Measurements from ENCODE around the gene KLF5.

The KLF5 gene

DNA sequence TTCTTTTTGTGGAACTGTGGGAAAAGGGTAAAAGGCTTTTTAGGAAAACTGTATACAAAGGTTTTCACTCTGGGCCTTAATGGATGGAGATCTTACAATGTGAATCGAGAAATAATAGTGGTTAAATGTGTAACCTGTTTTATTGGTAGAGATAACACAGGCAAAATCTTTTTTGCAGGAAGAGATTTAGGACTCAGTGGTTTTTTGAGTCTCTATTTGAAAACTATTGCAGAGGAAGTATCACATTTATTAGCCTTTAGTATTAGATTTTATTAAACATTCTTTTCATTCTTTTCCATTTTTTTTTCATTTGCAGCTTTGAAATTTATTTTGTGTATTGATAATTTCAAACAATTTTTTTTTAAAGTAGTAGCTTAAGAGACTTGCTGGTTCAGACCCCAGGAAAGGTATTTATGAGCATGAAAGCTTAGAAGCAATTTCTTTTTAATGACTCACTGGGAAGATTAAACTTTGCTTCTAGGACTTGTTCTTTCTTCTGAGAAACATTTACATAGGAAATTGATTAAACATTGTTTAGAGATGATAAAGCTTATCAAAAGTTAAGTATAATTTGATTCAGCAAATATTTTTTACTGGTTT, 10.5 kb downstream of the KLF5 start:
- TF ChIP-seq, protein P1, sequence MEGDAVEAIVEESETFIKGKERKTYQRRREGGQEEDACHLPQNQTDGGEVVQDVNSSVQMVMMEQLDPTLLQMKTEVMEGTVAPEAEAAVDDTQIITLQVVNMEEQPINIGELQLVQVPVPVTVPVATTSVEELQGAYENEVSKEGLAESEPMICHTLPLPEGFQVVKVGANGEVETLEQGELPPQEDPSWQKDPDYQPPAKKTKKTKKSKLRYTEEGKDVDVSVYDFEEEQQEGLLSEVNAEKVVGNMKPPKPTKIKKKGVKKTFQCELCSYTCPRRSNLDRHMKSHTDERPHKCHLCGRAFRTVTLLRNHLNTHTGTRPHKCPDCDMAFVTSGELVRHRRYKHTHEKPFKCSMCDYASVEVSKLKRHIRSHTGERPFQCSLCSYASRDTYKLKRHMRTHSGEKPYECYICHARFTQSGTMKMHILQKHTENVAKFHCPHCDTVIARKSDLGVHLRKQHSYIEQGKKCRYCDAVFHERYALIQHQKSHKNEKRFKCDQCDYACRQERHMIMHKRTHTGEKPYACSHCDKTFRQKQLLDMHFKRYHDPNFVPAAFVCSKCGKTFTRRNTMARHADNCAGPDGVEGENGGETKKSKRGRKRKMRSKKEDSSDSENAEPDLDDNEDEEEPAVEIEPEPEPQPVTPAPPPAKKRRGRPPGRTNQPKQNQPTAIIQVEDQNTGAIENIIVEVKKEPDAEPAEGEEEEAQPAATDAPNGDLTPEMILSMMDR (conservative IDR thresholded peaks at IDR 0.05): no peak
- no peak for TF ChIP-seq ZFX (IDR thresholded peaks at IDR 0.05)

DNA sequence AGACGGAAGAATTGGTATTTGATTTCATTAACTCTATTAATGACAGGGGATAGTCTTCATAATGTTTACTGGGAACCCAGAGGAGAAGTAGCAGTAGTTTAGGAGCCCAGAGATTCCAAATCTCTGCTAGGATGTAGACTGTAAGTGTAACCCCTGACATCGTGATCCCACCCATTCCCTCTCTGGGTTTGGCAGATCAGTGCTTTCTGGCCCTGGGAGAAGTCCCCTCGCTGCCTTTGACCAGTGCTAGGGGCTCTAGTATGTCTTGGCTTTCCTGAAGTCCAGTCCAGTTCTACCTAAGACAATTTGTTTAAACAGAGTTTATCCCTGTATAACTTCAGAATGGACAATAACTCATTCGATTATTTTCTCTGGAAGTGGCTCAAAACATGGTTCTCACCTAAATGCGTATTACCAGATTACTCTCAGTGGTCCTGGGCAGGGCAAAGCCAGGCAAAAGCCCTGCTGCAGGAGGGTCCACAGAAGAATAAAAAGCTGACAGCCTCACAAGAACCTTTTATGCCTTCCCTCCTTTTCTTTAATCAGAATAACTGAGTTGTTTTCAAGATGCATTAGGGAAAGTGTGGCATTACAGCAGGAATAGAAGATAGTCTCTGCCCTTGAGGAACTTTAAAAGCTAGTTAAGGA, 11.8 kb downstream of the KLF5 start:
- TF ChIP-seq ZFX (IDR thresholded peaks at IDR 0.05): no peak
- TF ChIP-seq, protein P1 (conservative IDR thresholded peaks at IDR 0.05): no peak
- H3K27ac ChIP-seq: no peak overlapping the region

More for the DNA sequence above, 10.5 kb downstream of the KLF5 start:
- H3K27ac ChIP-seq: no peak overlapping the region

DNA sequence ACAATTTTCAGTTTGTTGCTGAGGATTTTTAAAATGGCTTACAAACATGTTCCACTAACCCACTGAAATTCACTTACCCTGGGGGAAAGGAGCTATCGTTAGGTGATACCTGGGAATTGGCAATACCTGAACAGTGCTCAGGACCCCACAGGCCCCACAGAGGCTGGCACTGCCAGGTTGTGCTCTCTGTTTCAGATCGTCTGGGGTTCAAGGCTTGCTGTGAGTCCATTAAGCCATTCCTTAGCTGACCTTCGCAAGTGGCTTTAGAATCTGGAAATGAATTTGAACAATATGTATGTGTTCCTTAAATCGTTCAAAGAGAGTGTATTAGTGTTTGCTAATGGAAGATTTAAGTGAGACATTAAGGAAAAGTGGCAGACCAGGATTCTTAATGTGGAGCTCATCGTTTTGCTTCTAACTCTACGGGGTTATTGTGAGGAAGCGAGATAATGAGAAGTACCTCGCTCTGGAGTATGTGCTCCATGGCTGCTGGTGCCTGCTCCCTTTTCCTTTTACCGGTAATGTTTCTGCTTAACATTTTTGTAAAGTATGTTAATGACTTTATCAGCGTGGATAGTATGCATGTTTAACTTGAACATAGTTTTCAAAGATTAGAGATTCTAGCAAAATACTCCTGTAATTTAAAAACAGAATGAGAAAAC, 13.6 kb downstream of the KLF5 start:
- TF ChIP-seq, protein P1 (conservative IDR thresholded peaks at IDR 0.05): no peak
- no peak for TF ChIP-seq ZFX (IDR thresholded peaks at IDR 0.05)
- H3K27ac ChIP-seq: no peak overlapping the region

DNA sequence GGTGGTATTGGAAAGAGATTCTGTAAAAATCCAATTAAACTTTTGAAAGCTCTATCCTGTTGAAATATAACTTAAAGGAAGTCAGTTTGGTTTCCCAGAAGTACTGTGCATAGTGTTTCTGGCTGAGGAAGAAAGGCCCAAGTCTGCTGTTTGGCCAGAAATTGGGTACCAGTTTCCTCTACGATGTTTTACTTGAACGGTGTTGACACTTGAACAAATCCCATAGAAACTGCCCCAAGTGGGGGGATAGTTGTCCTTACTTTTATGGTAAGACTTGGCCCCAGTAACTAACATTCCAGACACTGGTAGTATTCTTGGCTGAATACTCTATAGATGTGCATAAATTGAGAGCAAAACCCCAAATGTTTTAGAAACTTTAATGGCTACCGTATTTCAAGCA, 14.2 kb downstream of the KLF5 start:
- H3K27ac ChIP-seq: no peak overlapping the region
- TF ChIP-seq ZFX (IDR thresholded peaks at IDR 0.05): no peak
- TF ChIP-seq, protein P1 (conservative IDR thresholded peaks at IDR 0.05): no peak

- TF ChIP-seq, protein P1 (conservative IDR thresholded peaks at IDR 0.05): no peak
- TF ChIP-seq ZFX (IDR thresholded peaks at IDR 0.05): no peak
- no peak overlapping the region for H3K27ac ChIP-seq
Observed at GRCh38 chr13:73074014-73074413, 15.2 kb downstream of the KLF5 start.

GRCh38 chr13:73074926-73075325, 16.1 kb downstream of the KLF5 start:
- no peak overlapping the region for H3K27ac ChIP-seq
- TF ChIP-seq, protein P1 (conservative IDR thresholded peaks at IDR 0.05): no peak
- TF ChIP-seq ZFX (IDR thresholded peaks at IDR 0.05): no peak

DNA sequence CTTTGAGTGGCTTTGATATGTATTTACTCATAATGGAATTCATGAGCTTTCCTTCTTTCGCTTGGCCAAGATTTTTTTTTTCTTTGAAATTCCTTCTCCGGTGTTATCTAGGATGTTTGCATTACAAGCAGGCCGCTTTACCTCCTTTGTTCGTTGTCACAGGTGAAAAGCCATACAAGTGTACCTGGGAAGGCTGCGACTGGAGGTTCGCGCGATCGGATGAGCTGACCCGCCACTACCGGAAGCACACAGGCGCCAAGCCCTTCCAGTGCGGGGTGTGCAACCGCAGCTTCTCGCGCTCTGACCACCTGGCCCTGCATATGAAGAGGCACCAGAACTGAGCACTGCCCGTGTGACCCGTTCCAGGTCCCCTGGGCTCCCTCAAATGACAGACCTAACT, 16.7 kb downstream of the KLF5 start:
- no peak overlapping the region for H3K27ac ChIP-seq
- TF ChIP-seq, protein P1 (conservative IDR thresholded peaks at IDR 0.05): no peak
- no peak for TF ChIP-seq ZFX (IDR thresholded peaks at IDR 0.05)
